NCI-H446 (cell line): Measurements from ENCODE around the gene ONECUT3.

Experiments used
- DNase-seq, 2 experiments: peaks; one replicate each; lab custom pipeline; 2025; lab: John Stamatoyannopoulos, UW

ONECUT3 gene

GRCh38 chr19:1768248-1768647, 14.9 kb downstream of the ONECUT3 start:
- DNase-seq, result peak in 1 of 2 experiments; percentile 38

GRCh38 chr19:1768918-1769644, 15.8 kb downstream of the ONECUT3 start:
- no peak for DNase-seq

GRCh38 chr19:1769645-1769985, 16.3 kb downstream of the ONECUT3 start:
- no peak for DNase-seq

- no peak for DNase-seq
Observed at GRCh38 chr19:1770866-1771576, 17.7 kb downstream of the ONECUT3 start.

- DNase-seq, result no peak
Observed at GRCh38 chr19:1773184-1773583, 19.9 kb downstream of the ONECUT3 start.

- peak in 1 of 2 experiments; percentile 21 for DNase-seq
Observed at GRCh38 chr19:1774989-1775772, 21.9 kb downstream of the ONECUT3 start.

- no peak for DNase-seq
Observed at GRCh38 chr19:1775951-1776605, 22.8 kb downstream of the ONECUT3 start.

- DNase-seq, result no peak
Observed at GRCh38 chr19:1776606-1777147, 23.4 kb downstream of the ONECUT3 start.

GRCh38 chr19:1777149-1777548, 23.8 kb downstream of the ONECUT3 start:
- DNase-seq, result no peak

GRCh38 chr19:1779574-1779973, 26.3 kb downstream of the ONECUT3 start:
- DNase-seq, result no peak

- DNase-seq, result no peak
Observed at GRCh38 chr19:1780272-1780958, 27.1 kb downstream of the ONECUT3 start.

- DNase-seq, result no peak
Observed at GRCh38 chr19:1782521-1782920, 29.2 kb downstream of the ONECUT3 start.

GRCh38 chr19:1783354-1783753, 30.0 kb downstream of the ONECUT3 start:
- DNase-seq, result no peak

- DNase-seq, result no peak
Observed at GRCh38 chr19:1783874-1784273, 30.6 kb downstream of the ONECUT3 start.

- DNase-seq, result no peak
Observed at GRCh38 chr19:1785310-1785709, 32.0 kb downstream of the ONECUT3 start.

GRCh38 chr19:1786668-1787067, 33.4 kb downstream of the ONECUT3 start:
- DNase-seq, result no peak

- no peak for DNase-seq
Observed at GRCh38 chr19:1787116-1787515, 33.8 kb downstream of the ONECUT3 start.

GRCh38 chr19:1789261-1790041, 36.1 kb downstream of the ONECUT3 start:
- no peak for DNase-seq

- DNase-seq, result no peak
Observed at GRCh38 chr19:1790054-1790792, 36.9 kb downstream of the ONECUT3 start.

GRCh38 chr19:1791879-1792278, 38.6 kb downstream of the ONECUT3 start:
- no peak for DNase-seq
